Germinal center (tissue), 1 donor: ENCODE results near the gene SLC23A2.
A peak's percentile ranks its signal among the peaks of the same experiment; 100 is the strongest.

Source experiments
- DNase-seq: peaks from one replicate; pipeline ENCODE4 v3.0.0; 2012; ENCODE audit warnings: mixed read lengths, low spot score

Gene SLC23A2

GRCh38 chr20:4844751-4845465, 156.4 kb downstream of the SLC23A2 start:
- DNase-seq: peak; percentile 25

- no peak for DNase-seq
Observed at GRCh38 chr20:4844325-4844724, 157.0 kb downstream of the SLC23A2 start.

GRCh38 chr20:4840801-4841200, 160.5 kb downstream of the SLC23A2 start:
- peak; percentile 57 for DNase-seq

GRCh38 chr20:4838526-4838925, 162.8 kb downstream of the SLC23A2 start:
- DNase-seq: no peak

- no peak for DNase-seq
Observed at GRCh38 chr20:4837760-4838159, 163.6 kb downstream of the SLC23A2 start.

- DNase-seq: no peak
Observed at GRCh38 chr20:4836935-4837334, 164.4 kb downstream of the SLC23A2 start.

GRCh38 chr20:4836473-4836872, 164.8 kb downstream of the SLC23A2 start:
- no peak for DNase-seq

- DNase-seq: no peak
Observed at GRCh38 chr20:4835244-4836177, 165.8 kb downstream of the SLC23A2 start.

GRCh38 chr20:4833074-4833728, 168.1 kb downstream of the SLC23A2 start:
- no peak for DNase-seq

- no peak for DNase-seq
Observed at GRCh38 chr20:4832469-4832868, 168.8 kb downstream of the SLC23A2 start.

- DNase-seq: no peak
Observed at GRCh38 chr20:4830696-4831095, 170.6 kb downstream of the SLC23A2 start.

- no peak for DNase-seq
Observed at GRCh38 chr20:4830259-4830658, 171.1 kb downstream of the SLC23A2 start.

GRCh38 chr20:4829514-4830215, 171.6 kb downstream of the SLC23A2 start:
- no peak for DNase-seq

- no peak for DNase-seq
Observed at GRCh38 chr20:4828830-4829513, 172.3 kb downstream of the SLC23A2 start.

- DNase-seq: no peak
Observed at GRCh38 chr20:4821590-4821989, 179.7 kb downstream of the SLC23A2 start.

- no peak for DNase-seq
Observed at GRCh38 chr20:4820806-4821518, 180.3 kb downstream of the SLC23A2 start.

- no peak for DNase-seq
Observed at GRCh38 chr20:4819901-4820300, 181.4 kb downstream of the SLC23A2 start.

- DNase-seq: no peak
Observed at GRCh38 chr20:4817230-4817671, 184.1 kb downstream of the SLC23A2 start.

GRCh38 chr20:4815628-4816027, 185.7 kb downstream of the SLC23A2 start:
- peak; percentile 32 for DNase-seq

- DNase-seq: peak; percentile 81
Observed at GRCh38 chr20:4814696-4815252, 186.5 kb downstream of the SLC23A2 start.
